Raji (cell line): ENCODE data around the gene EEF1G.

Experiments
- POLR2A ChIP-seq: IDR thresholded peaks from 2 replicates; pipeline ENCODE4 v1.6.1; 2011; ENCODE audit warnings: low read depth, low read length, control low read depth; ENCODE audit not compliant: insufficient read depth

Gene EEF1G

GRCh38 chr11:62592989-62593421 lies 19.3 kb upstream of the EEF1G start:
- TF ChIP-seq POLR2A: no peak

- TF ChIP-seq POLR2A: no peak
Observed at GRCh38 chr11:62592146-62592815, 18.6 kb upstream of the EEF1G start.

- peak; percentile 98 for TF ChIP-seq POLR2A
Observed at GRCh38 chr11:62591448-62592145, 17.9 kb upstream of the EEF1G start, which contains the start of gene TUT1. TSS of gene TUT1 (minus strand) at chr11:62591523. CDS start at chr11:62591485, 38 bp downstream.

GRCh38 chr11:62588966-62589637 lies 15.4 kb upstream of the EEF1G start:
- no peak for TF ChIP-seq POLR2A

- no peak for TF ChIP-seq POLR2A
Observed at GRCh38 chr11:62580959-62581715, 7.4 kb upstream of the EEF1G start.

- no peak for TF ChIP-seq POLR2A
Observed at GRCh38 chr11:62579252-62579651, 5.6 kb upstream of the EEF1G start.

GRCh38 chr11:62578541-62578940 lies 4.8 kb upstream of the EEF1G start:
- TF ChIP-seq POLR2A: no peak

- no peak for TF ChIP-seq POLR2A
Observed at GRCh38 chr11:62577046-62577714, 3.5 kb upstream of the EEF1G start.

- no peak for TF ChIP-seq POLR2A
Observed at GRCh38 chr11:62575837-62576236, 2.1 kb upstream of the EEF1G start.

GRCh38 chr11:62575156-62575555 lies 1.5 kb upstream of the EEF1G start:
- TF ChIP-seq POLR2A: no peak

GRCh38 chr11:62574363-62575071 lies 826 bp upstream of the EEF1G start:
- no peak for TF ChIP-seq POLR2A

- no peak for TF ChIP-seq POLR2A
Observed at GRCh38 chr11:62573006-62573591, 592 bp downstream of the EEF1G start.

GRCh38 chr11:62572431-62572830 lies 1.3 kb downstream of the EEF1G start:
- TF ChIP-seq POLR2A: no peak

- no peak for TF ChIP-seq POLR2A
Observed at GRCh38 chr11:62569611-62570010, 4.1 kb downstream of the EEF1G start.
